SH-SY5Y (cell line): Measurements from ENCODE around the gene LEPROT.

ENCODE experiments used
- GATA2 ChIP-seq: IDR thresholded peaks from 2 replicates; pipeline ENCODE4 v1.6.1; 2011; ENCODE audit warnings: mild to moderate bottlenecking, low read depth, low read length
- GATA3 ChIP-seq: IDR thresholded peaks from 2 replicates; pipeline ENCODE4 v1.6.1; 2011; ENCODE audit warnings: low read depth, mild to moderate bottlenecking, low read length, moderate library complexity

DNA sequence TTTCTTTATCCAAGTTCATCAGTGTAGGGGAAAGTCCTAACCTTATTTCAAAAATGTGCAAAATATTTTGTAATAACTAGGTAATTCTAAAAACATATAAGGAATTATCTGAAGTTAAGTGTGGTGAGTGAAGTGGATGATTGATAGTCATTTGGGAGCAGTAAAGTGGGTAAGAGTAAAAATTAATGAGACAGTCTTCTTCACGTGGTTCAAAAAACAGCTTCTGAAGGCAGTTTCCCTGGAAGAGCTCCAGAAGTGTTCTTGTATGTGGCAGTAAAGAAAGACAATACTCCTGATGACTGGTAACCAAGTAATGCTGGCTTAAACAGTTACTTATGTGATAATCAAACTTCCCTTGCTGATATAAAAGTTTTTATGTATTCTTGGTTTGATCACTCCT, 50.3 kb downstream of the LEPROT start:
- TF ChIP-seq GATA2, result no peak
- no peak for TF ChIP-seq GATA3
